Stimulated activated CD8-positive, alpha-beta memory T cell treated with anti-CD3 and anti-CD28 coated beads, Interleukin-4, amount 100 ng/mL, for 24 hours (primary cell): ENCODE results near the gene SOX6.

Experiments used
- DNase-seq: peaks from one replicate; pipeline ENCODE4 v3.0.0-alpha.2; 2020; ENCODE audit warnings: low read depth

The SOX6 gene

GRCh38 chr11:15989685-15990084, 366.7 kb downstream of the SOX6 start:
- DNase-seq, result no peak

DNA sequence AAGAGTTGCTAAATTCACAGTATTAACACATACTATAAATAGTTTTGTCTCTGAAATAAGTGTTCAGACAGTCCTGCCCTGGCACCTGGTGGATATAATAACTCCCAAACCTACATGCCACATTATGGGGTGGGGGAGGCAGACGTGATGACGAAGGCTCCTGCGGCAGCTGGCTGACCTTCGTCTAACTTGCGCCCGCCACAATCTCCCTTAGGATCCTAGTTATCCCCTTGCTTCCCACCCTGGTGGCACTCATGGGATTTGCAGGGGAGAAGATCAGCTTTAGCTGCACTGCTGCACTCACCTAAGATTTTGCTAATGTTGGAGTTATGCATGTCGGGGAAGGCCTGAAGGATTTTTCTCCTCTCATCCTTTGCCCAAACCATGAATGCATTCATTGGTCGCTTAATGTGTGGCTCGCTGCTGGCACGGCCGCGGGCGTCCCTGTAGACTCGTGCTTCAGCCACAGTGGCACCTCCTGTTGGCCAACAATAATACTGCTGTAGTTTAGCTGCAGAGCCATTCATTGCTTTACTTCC, 367.6 kb downstream of the SOX6 start:
- DNase-seq, result no peak

GRCh38 chr11:15988016-15988550, 368.3 kb downstream of the SOX6 start:
- DNase-seq, result no peak

GRCh38 chr11:15987046-15987445, 369.3 kb downstream of the SOX6 start:
- no peak for DNase-seq

- DNase-seq, result no peak
Measured at GRCh38 chr11:15985860-15986139, 370.5 kb downstream of the SOX6 start.

GRCh38 chr11:15985127-15985859, 371.1 kb downstream of the SOX6 start:
- no peak for DNase-seq

GRCh38 chr11:15981292-15981691, 375.1 kb downstream of the SOX6 start:
- DNase-seq, result no peak

GRCh38 chr11:15977116-15977515, 379.2 kb downstream of the SOX6 start:
- no peak for DNase-seq

DNA sequence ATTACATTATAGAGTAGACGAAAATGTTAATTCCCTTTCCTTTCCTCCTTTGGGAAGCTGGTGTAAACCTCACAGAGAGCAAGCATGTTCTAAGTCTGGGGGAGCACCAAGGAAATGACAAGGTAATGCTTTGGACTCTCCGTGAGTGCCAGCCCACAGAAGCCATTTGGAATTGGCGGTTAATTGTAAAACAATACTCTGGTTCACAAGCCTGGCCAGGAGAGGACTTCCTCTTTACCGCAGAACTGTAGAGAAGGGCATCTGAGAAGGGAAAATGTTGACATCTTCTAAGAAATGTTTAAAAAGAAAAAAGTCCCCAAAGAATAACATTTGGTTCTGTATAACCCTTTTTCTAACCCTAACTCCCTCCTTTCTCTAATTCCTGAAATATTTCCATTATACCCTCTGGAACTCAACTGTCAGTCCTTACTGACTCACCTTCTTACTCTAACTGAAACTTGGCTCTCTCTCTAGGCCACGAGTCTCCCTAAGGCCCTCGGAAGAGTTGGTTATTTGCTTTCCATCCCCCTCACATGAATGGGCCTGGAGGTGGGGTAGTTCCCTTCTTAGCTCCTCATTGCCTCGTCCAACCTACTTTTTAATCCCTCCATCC, 379.8 kb downstream of the SOX6 start:
- DNase-seq, result no peak

DNA sequence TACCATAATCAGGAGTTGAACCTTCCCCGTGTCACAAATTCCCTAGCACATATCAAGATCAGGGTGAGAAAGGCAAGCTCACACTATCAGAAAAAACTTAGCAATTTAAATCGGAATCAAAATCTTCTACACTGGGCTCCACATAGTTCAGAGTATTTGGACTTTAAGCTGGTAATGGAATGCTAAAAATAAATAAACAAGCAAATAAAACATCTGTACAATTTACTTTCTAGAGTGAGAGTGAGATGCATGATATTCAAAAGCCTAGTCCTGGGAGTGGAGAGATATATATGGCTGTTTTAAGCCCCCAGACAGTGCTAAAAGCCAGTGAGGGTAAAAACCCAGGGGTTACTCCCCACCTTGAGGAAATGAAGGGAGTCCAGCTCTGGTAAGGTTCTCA, 380.6 kb downstream of the SOX6 start:
- no peak for DNase-seq

- no peak for DNase-seq
Measured at GRCh38 chr11:15972838-15973237, 383.5 kb downstream of the SOX6 start.

GRCh38 chr11:15971215-15971546, 385.2 kb downstream of the SOX6 start:
- no peak for DNase-seq

GRCh38 chr11:15970506-15971214, 385.7 kb downstream of the SOX6 start:
- no peak for DNase-seq

- no peak for DNase-seq
Measured at GRCh38 chr11:15969701-15970329, 386.5 kb downstream of the SOX6 start.

GRCh38 chr11:15969281-15969680, 387.1 kb downstream of the SOX6 start:
- DNase-seq, result no peak

- DNase-seq, result no peak
Measured at GRCh38 chr11:15968461-15969130, 387.8 kb downstream of the SOX6 start.

- DNase-seq, result no peak
Measured at GRCh38 chr11:15967966-15968365, 388.4 kb downstream of the SOX6 start.

- DNase-seq, result no peak
Measured at GRCh38 chr11:15967166-15967565, 389.2 kb downstream of the SOX6 start.

- no peak for DNase-seq
Measured at GRCh38 chr11:15965562-15966250, 390.6 kb downstream of the SOX6 start.

DNA sequence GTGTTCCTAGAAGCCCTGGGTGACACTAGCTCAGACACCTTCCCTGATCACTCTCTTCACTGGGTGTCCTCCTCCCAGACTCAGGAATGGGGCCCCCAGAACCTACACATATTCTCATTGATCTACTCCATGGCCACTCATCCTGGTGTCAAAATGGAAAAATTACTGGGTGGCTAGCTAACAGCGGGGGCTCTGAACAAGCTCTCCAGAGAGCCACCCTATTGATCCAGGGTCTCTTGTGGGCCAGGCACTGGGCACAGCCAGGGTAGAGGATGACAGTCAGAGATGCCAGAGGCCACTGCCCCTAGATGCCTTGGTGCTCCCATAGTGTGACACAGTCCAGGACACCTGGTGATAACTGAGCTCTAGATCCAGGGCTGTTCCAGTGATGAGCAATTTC, 393.1 kb downstream of the SOX6 start:
- no peak for DNase-seq

GRCh38 chr11:15958910-15959309, 397.4 kb downstream of the SOX6 start:
- no peak for DNase-seq
